A549 treated with CORT108297 at 1 μM for 4 hours (cell line): ENCODE data around the gene ZNF100. TPM values are rescaled to one million over a fixed set of nuclear protein-coding genes. Genes with fewer than 3 reads are reported as not detected.

ENCODE experiments used
- total RNA-seq: library from RNA; stranded (reverse); fragments of 200-300 nt; extraction: Qiagen RNA extraction; gene quantifications from 5 replicates; pipeline ENCODE4 v1.2.3, GENCODE V29; 2022

Gene ZNF100
- total RNA-seq, result not detected in 5 replicates

GRCh38 chr19:21767065-21767800 is at the start of gene ZNF100:
Gene ZNF100 (minus strand): TSS chr19:21767579. CDS start chr19:21767429, 150 bp downstream.

Other genes with a start within 250 kb of the ZNF100 start
- gene ZNF43, start 68.6 kb upstream of the ZNF100 start, total RNA-seq, result 2.5 to 3.7 TPM (median 3.0 TPM) in 5 replicates
- not detected in 5 replicates for gene ZNF208, start 243.4 kb upstream of the ZNF100 start, total RNA-seq